H1 (cell line): Measurements from ENCODE around the gene SMYD1. TPM values are rescaled to one million over a fixed set of nuclear protein-coding genes. Genes with fewer than 3 reads are reported as not detected.

Experiments used
- CTCF ChIA-PET: fragments of 300-600 bp; sonication (Branson Sonifier 250); formaldehyde crosslinking; loops from one replicate; lab custom pipeline; 2021; ENCODE audit not compliant: partially characterized antibody; lab: Charles Lee
- POLR2A ChIA-PET: fragments of 300-600 bp; sonication (Branson Sonifier 250); formaldehyde crosslinking; loops from one replicate; lab custom pipeline; 2021; ENCODE audit warnings: inconsistent platforms; ENCODE audit not compliant: partially characterized antibody; lab: Charles Lee
- DNase-seq, 2 experiments: peaks; one replicate each; pipeline versions ENCODE4 v3.0.0 to v3.0.0-alpha.2; 2010 to 2022; ENCODE audit warnings: low spot score in 2 of 2, low read depth in 1 of 2, mixed read lengths in 1 of 2
- FAIRE-seq: peaks from 2 replicates; lab custom pipeline; 2011; peaks lifted over from hg19 to GRCh38; lab: Jason Lieb, UNC
- H2AFZ ChIP-seq: 2 replicates; pipeline ENCODE4 v1.8.1; 2012; ENCODE audit warnings: low read length, inconsistent platforms
- H2AK5ac ChIP-seq: 2 replicates; pipeline ENCODE4 v1.6.1; 2013; ENCODE audit warnings: low read depth, low read length
- H2BK120ac ChIP-seq: replicated peaks from 2 replicates; pipeline ENCODE3; 2013; ENCODE audit warnings: low read depth, low read length, inconsistent platforms
- H2BK12ac ChIP-seq: 2 replicates; pipeline ENCODE4 v1.6.1; 2013; ENCODE audit warnings: low read depth, low read length
- H2BK15ac ChIP-seq: 2 replicates; pipeline ENCODE4 v1.6.1; 2013; ENCODE audit warnings: low read length
- H2BK20ac ChIP-seq: 2 replicates; pipeline ENCODE4 v1.6.1; 2013; ENCODE audit warnings: low read length
- H2BK5ac ChIP-seq: 2 replicates; pipeline ENCODE4 v1.6.1; 2013; ENCODE audit warnings: low read depth, low read length
- H3K14ac ChIP-seq: 2 replicates; pipeline ENCODE4 v1.6.1; 2013; ENCODE audit warnings: inconsistent platforms; ENCODE audit not compliant: insufficient read length
- H3K18ac ChIP-seq: 2 replicates; pipeline ENCODE4 v1.6.1; 2013; ENCODE audit warnings: low read length; ENCODE audit errors: extremely low read depth
- H3K23ac ChIP-seq: 2 replicates; pipeline ENCODE4 v1.6.1; 2013; ENCODE audit warnings: inconsistent platforms; ENCODE audit not compliant: insufficient read length
- H3K23me2 ChIP-seq: 2 replicates; pipeline ENCODE4 v1.6.1; 2013; ENCODE audit warnings: low read depth, low read length
- H3K27ac ChIP-seq: 2 replicates; pipeline ENCODE4 v1.6.1; 2011; ENCODE audit warnings: low read depth, low read length, inconsistent platforms
- H3K27me3 ChIP-seq, 4 experiments: replicated peaks in 1 of 4; 1 replicate in 1 of 4; 2 replicates in 3 of 4; pipeline versions ENCODE4 v1.6.1 to v1.8.1; 2011 to 2013; ENCODE audit warnings: low read length in 3 of 4, mild to moderate bottlenecking in 3 of 4, inconsistent platforms in 2 of 4, mixed read lengths in 2 of 4, moderate library complexity in 1 of 4; ENCODE audit not compliant: control insufficient read depth in 3 of 4, insufficient read depth in 3 of 4; ENCODE audit errors: extremely low read depth in 1 of 4
- H3K36me3 ChIP-seq, 4 experiments: 2 replicates each; pipeline versions ENCODE4 v1.6.1 to v1.8.1; 2011 to 2013; ENCODE audit warnings: mild to moderate bottlenecking in 4 of 4, low read length in 3 of 4, moderate library complexity in 2 of 4, control low read depth in 1 of 4, inconsistent platforms in 1 of 4; ENCODE audit not compliant: insufficient read depth in 4 of 4, control insufficient read depth in 2 of 4
- H3K4ac ChIP-seq: replicated peaks from 2 replicates; pipeline ENCODE3; 2013; ENCODE audit warnings: low read length, low read depth, mixed read lengths, inconsistent platforms; ENCODE audit not compliant: insufficient read length
- H3K4me1 ChIP-seq, 4 experiments: replicated peaks in 1 of 4; 1 replicate in 1 of 4; 2 replicates in 3 of 4; pipeline versions ENCODE4 v1.6.1 to v1.8.1; 2011 to 2013; ENCODE audit warnings: low read length in 3 of 4, inconsistent platforms in 2 of 4, mixed read lengths in 1 of 4; ENCODE audit not compliant: insufficient read depth in 4 of 4, control insufficient read depth in 3 of 4
- H3K4me2 ChIP-seq, 2 experiments: 2 replicates each; pipeline versions ENCODE4 v1.6.1 to v1.8.1; 2011 to 2013; ENCODE audit warnings: low read depth in 2 of 2, low read length in 2 of 2, control low read depth in 1 of 2, inconsistent platforms in 1 of 2, mild to moderate bottlenecking in 1 of 2; ENCODE audit not compliant: insufficient read depth in 1 of 2
- H3K4me3 ChIP-seq, 4 experiments: fragments of 200-600, 300-600 bp in 1 of 4; sonication (generic), shearing (Covaris generic), sonication (Bioruptor Twin) in 1 of 4; 2 replicates each; pipeline versions ENCODE4 v1.5.1 to v1.8.1; 2011 to 2016; ENCODE audit warnings: low read length in 4 of 4, low read depth in 3 of 4, control low read depth in 2 of 4, inconsistent platforms in 2 of 4, mild to moderate bottlenecking in 2 of 4, mixed read lengths in 1 of 4, moderate library complexity in 1 of 4; ENCODE audit not compliant: insufficient read depth in 2 of 4; ENCODE audit errors: extremely low read depth in 1 of 4
- H3K56ac ChIP-seq: replicated peaks from 2 replicates; pipeline ENCODE3; 2013; ENCODE audit warnings: low read depth, mild to moderate bottlenecking, mixed read lengths, low read length, inconsistent platforms; ENCODE audit not compliant: insufficient read length
- H3K79me1 ChIP-seq: 2 replicates; pipeline ENCODE4 v1.6.1; 2013; ENCODE audit warnings: low read depth, low read length, control low read depth
- H3K79me2 ChIP-seq, 2 experiments: 2 replicates each; pipeline versions ENCODE4 v1.6.1 to v1.8.1; 2012 to 2013; ENCODE audit warnings: low read length in 2 of 2, mild to moderate bottlenecking in 2 of 2, inconsistent platforms in 1 of 2; ENCODE audit not compliant: insufficient read depth in 2 of 2, control insufficient read depth in 1 of 2
- H3K9ac ChIP-seq, 4 experiments: replicated peaks in 1 of 4; 1 replicate in 1 of 4; 2 replicates in 3 of 4; pipeline versions ENCODE4 v1.6.1 to v1.8.1; 2011 to 2013; ENCODE audit warnings: low read depth in 3 of 4, low read length in 3 of 4, control low read depth in 2 of 4, mild to moderate bottlenecking in 2 of 4, moderate library complexity in 2 of 4, inconsistent platforms in 1 of 4; ENCODE audit errors: extremely low read depth in 1 of 4
- H3K9me3 ChIP-seq, 2 experiments: 2 replicates each; pipeline versions ENCODE4 v1.6.1 to v1.8.1; 2012 to 2013; ENCODE audit warnings: mild to moderate bottlenecking in 2 of 2, moderate library complexity in 2 of 2, control low read depth in 1 of 2, inconsistent platforms in 1 of 2, low read depth in 1 of 2, low read length in 1 of 2, mixed read lengths in 1 of 2; ENCODE audit not compliant: insufficient read depth in 2 of 2
- H4K20me1 ChIP-seq, 2 experiments: replicated peaks in 1 of 2; 2 replicates each; pipeline versions ENCODE3 to v1.8.1; 2011 to 2013; ENCODE audit warnings: inconsistent platforms in 2 of 2, low read length in 2 of 2, mild to moderate bottlenecking in 1 of 2; ENCODE audit not compliant: insufficient read depth in 2 of 2, control insufficient read depth in 1 of 2
- H4K5ac ChIP-seq: 2 replicates; pipeline ENCODE4 v1.6.1; 2013; ENCODE audit warnings: low read length, low read depth, mixed read lengths, inconsistent platforms; ENCODE audit not compliant: insufficient read length
- H4K8ac ChIP-seq: 2 replicates; pipeline ENCODE4 v1.8.0; 2013; ENCODE audit warnings: mild to moderate bottlenecking, moderate library complexity, low read length, inconsistent platforms; ENCODE audit not compliant: insufficient read depth; ENCODE audit errors: extremely low read depth
- H4K91ac ChIP-seq: replicated peaks from 2 replicates; pipeline ENCODE3; 2013; ENCODE audit warnings: low read length, mixed read lengths, inconsistent platforms; ENCODE audit not compliant: insufficient read length
- BACH1 ChIP-seq: IDR thresholded peaks from 2 replicates; pipeline ENCODE4 v1.6.1; 2012; ENCODE audit warnings: low read length, improper control_type of control experiment
- MAFK ChIP-seq: IDR thresholded peaks from 2 replicates; pipeline ENCODE4 v1.6.1; 2012; ENCODE audit warnings: low read depth, mild to moderate bottlenecking, improper control_type of control experiment, low read length
- SIN3A ChIP-seq, 2 experiments: IDR thresholded peaks in 1 of 2; conservative IDR thresholded peaks in 1 of 2; 2 replicates each; pipeline ENCODE4 v1.6.1; 2011 to 2012; ENCODE audit warnings: low read length in 2 of 2, improper control_type of control experiment in 1 of 2, low read depth in 1 of 2, mild to moderate bottlenecking in 1 of 2
- SRF ChIP-seq: IDR thresholded peaks from 2 replicates; pipeline ENCODE4 v1.6.1; 2011; ENCODE audit warnings: mild to moderate bottlenecking, low read depth, low read length, moderate library complexity
- SUZ12 ChIP-seq: fragments of 200-600 bp; sonication (generic); IDR thresholded peaks from 2 replicates; pipeline ENCODE4 v1.6.1; 2012; ENCODE audit warnings: mild to moderate bottlenecking, inconsistent platforms, low read length, moderate library complexity, mixed read lengths
- TAF7 ChIP-seq: optimal IDR thresholded peaks from 2 replicates; pipeline ENCODE3; 2011; ENCODE audit warnings: low read depth, mild to moderate bottlenecking, inconsistent platforms, low read length, moderate library complexity, borderline replicate concordance
- USF2 ChIP-seq: IDR thresholded peaks from 2 replicates; pipeline ENCODE4 v1.6.1; 2011; ENCODE audit warnings: low read length, improper control_type of control experiment
- WGBS, 2 experiments: shearing (Covaris generic) in 1 of 2; methylation state at CpG; one replicate each; pipeline versions ENCODE4 v1.1.6 to v1.1.7; 2013 to 2015; ENCODE audit warnings: low lambda C conversion rate in 2 of 2, mixed read lengths in 2 of 2, inconsistent platforms in 1 of 2, low coverage in 1 of 2, missing lambda C conversion rate in 1 of 2; ENCODE audit not compliant: insufficient replicate concordance in 2 of 2, insufficient coverage in 1 of 2, insufficient read length in 1 of 2; ENCODE audit errors: extremely low coverage in 1 of 2, missing lambda C conversion rate in 1 of 2; 5-methylcytosine and 5-hydroxymethylcytosine counted together
- polyA plus RNA-seq, 7 experiments: library from polyadenylated mRNA; depleted of rRNA in 3 of 7; stranded (reverse) in 5 of 7; unstranded in 2 of 7; fragments of >200 nt in 5 of 7; fragments of 200-250 nt in 2 of 7; gene quantifications; 1 replicate in 5 of 7; 2 replicates in 1 of 7; 4 replicates in 1 of 7; pipeline versions ENCODE4 v1.2.1 to v1.2.3, GENCODE V29; 2011 to 2013; ENCODE audit warnings: missing spikeins in 2 of 7, mixed read lengths in 2 of 7
- total RNA-seq: library from RNA; stranded (reverse); fragmentation: NEBNext Ultra II Directional; extraction: Animal tissue kit (Norgen Biotek cat#: 25700); gene quantifications from 2 replicates; pipeline ENCODE4 v1.2.1, GENCODE V29; 2021
- TF ChIP-seq, protein P1 (sequence below): IDR thresholded peaks from 2 replicates; pipeline ENCODE4 v1.6.1; 2012; ENCODE audit warnings: inconsistent platforms

The SMYD1 gene
- total and polyA plus RNA-seq, 2 of the 8 experiments (the other 6 are each of a cell fraction or from before 2014, with no cell fraction given), result 0.06 TPM; not detected in 1

- ChIA-PET POLR2A (no interaction called here), CTCF (no interaction called here)
- H3K4ac ChIP-seq, result no peak overlapping the region
- no peaks in the 10 kb centered on the region for H3K36me3 ChIP-seq
- H2BK15ac ChIP-seq, result no peak overlapping the region
- H4K5ac ChIP-seq, result no peak overlapping the region
- no peak overlapping the region for H2BK20ac ChIP-seq
- no peak overlapping the region for H3K9ac ChIP-seq
- H3K18ac ChIP-seq, result no peak overlapping the region
- no peak for FAIRE-seq
- H3K79me2 ChIP-seq, result no peaks in the 10 kb centered on the region
- H3K4me3 ChIP-seq, result no peak overlapping the region
- DNase-seq, result no peak
- no peak overlapping the region for H3K23ac ChIP-seq
- no peak overlapping the region for H2BK120ac ChIP-seq
- no peak overlapping the region for H3K27ac ChIP-seq
- H3K4me1 ChIP-seq, result peaks cover 1 to 4% (median 4%) of the 10 kb centered on the region in 4 experiments; a peak in 6 of 7 replicates
- H3K27me3 ChIP-seq, result no peaks in the 10 kb centered on the region
- no peak overlapping the region for H3K56ac ChIP-seq
- H2AFZ ChIP-seq, result no peak overlapping the region
- no peaks in the 10 kb centered on the region for H3K23me2 ChIP-seq
- no peak overlapping the region for H2BK12ac ChIP-seq
- 79% methylated on average over 2 of the region's 2 CpGs; no CpG with 5 or more reads in 1 of the 2 experiments for WGBS, 2 experiments
- no peaks in the 10 kb centered on the region for H3K79me1 ChIP-seq
- no peaks in the 10 kb centered on the region for H4K20me1 ChIP-seq
- no peak overlapping the region for H3K14ac ChIP-seq
- H4K91ac ChIP-seq, result no peak overlapping the region
- H2AK5ac ChIP-seq, result no peak overlapping the region
- H2BK5ac ChIP-seq, result no peak overlapping the region
- H3K9me3 ChIP-seq, result no peaks in the 10 kb centered on the region
- H4K8ac ChIP-seq, result no peak overlapping the region
- no peak overlapping the region for H3K4me2 ChIP-seq
- TF ChIP-seq BACH1, result no peak
- no peak for TF ChIP-seq SRF
- no peak for TF ChIP-seq MAFK
- TF ChIP-seq, protein P1, sequence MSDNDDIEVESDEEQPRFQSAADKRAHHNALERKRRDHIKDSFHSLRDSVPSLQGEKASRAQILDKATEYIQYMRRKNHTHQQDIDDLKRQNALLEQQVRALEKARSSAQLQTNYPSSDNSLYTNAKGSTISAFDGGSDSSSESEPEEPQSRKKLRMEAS, result no peak
- no peak for TF ChIP-seq TAF7
- no peak for TF ChIP-seq USF2
- no peak for TF ChIP-seq SUZ12
- no peak for TF ChIP-seq SIN3A (conservative IDR thresholded peaks at IDR 0.05 in 1 of 2, IDR thresholded peaks at IDR 0.05 in 1 of 2; ENCODE audit: low read depth in 1 of 2, low read length in 2 of 2)
Observed at GRCh38 chr2:88087073-88087472, 19.4 kb downstream of the SMYD1 start.
